Measurements from ENCODE around the gene DYDC1.
"Not testable (repeated sequence)": the region's sequence is repeated elsewhere in the genome, so short reads cannot be mapped to it uniquely, and the experiment has no call there.

DYDC1 gene

DNA sequence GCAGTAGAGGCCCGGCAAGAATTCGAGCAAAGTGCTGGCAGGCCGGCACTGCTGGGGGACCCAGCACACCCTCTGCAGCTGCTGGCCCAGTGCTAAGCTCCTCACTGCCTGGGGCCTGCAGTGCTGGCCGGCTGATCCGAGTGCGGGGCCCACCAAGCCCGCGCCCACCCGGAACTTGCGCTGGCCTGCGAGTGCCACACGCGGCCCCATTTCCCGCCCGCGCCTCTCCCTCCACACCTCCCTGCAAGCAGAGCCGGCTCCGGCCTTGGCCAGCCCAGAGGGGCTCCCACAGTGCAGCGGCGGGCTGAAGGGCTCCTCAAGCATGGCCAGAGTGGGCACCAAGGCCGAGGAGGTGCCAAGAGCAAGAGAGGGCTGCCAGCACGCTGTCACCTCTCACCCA, 3.1 kb upstream of the DYDC1 start:
- H3K27ac ChIP-seq (replicated peaks): no peak overlapping the region
- peaks cover 18% of the 10 kb centered on the region for H3K27me3 ChIP-seq (ENCODE audit: insufficient read depth, poor library complexity, severe bottlenecking)
- TF ChIP-seq, protein P1, sequence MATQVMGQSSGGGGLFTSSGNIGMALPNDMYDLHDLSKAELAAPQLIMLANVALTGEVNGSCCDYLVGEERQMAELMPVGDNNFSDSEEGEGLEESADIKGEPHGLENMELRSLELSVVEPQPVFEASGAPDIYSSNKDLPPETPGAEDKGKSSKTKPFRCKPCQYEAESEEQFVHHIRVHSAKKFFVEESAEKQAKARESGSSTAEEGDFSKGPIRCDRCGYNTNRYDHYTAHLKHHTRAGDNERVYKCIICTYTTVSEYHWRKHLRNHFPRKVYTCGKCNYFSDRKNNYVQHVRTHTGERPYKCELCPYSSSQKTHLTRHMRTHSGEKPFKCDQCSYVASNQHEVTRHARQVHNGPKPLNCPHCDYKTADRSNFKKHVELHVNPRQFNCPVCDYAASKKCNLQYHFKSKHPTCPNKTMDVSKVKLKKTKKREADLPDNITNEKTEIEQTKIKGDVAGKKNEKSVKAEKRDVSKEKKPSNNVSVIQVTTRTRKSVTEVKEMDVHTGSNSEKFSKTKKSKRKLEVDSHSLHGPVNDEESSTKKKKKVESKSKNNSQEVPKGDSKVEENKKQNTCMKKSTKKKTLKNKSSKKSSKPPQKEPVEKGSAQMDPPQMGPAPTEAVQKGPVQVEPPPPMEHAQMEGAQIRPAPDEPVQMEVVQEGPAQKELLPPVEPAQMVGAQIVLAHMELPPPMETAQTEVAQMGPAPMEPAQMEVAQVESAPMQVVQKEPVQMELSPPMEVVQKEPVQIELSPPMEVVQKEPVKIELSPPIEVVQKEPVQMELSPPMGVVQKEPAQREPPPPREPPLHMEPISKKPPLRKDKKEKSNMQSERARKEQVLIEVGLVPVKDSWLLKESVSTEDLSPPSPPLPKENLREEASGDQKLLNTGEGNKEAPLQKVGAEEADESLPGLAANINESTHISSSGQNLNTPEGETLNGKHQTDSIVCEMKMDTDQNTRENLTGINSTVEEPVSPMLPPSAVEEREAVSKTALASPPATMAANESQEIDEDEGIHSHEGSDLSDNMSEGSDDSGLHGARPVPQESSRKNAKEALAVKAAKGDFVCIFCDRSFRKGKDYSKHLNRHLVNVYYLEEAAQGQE (IDR thresholded peaks at IDR 0.05; ENCODE audit: insufficient replicate concordance, low read depth): no peak
- TF ChIP-seq, protein P2, sequence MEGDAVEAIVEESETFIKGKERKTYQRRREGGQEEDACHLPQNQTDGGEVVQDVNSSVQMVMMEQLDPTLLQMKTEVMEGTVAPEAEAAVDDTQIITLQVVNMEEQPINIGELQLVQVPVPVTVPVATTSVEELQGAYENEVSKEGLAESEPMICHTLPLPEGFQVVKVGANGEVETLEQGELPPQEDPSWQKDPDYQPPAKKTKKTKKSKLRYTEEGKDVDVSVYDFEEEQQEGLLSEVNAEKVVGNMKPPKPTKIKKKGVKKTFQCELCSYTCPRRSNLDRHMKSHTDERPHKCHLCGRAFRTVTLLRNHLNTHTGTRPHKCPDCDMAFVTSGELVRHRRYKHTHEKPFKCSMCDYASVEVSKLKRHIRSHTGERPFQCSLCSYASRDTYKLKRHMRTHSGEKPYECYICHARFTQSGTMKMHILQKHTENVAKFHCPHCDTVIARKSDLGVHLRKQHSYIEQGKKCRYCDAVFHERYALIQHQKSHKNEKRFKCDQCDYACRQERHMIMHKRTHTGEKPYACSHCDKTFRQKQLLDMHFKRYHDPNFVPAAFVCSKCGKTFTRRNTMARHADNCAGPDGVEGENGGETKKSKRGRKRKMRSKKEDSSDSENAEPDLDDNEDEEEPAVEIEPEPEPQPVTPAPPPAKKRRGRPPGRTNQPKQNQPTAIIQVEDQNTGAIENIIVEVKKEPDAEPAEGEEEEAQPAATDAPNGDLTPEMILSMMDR (IDR thresholded peaks at IDR 0.05; ENCODE audit: insufficient read depth, low read length): no peak
- TF ChIP-seq GABPA (IDR thresholded peaks at IDR 0.05; ENCODE audit: low read depth) (no peak), SPI1 (IDR thresholded peaks at IDR 0.05; ENCODE audit: borderline replicate concordance, low read depth) (no peak), POLR2AphosphoS5 (IDR thresholded peaks at IDR 0.05; ENCODE audit: low read depth) (no peak)
- no peak overlapping the region for H3K4me3 ChIP-seq (replicated peaks; ENCODE audit: insufficient read depth, low read length)
- DNase-seq (ENCODE audit: low read depth in 1 of 2, low spot score in 1 of 2): no peak

DNA sequence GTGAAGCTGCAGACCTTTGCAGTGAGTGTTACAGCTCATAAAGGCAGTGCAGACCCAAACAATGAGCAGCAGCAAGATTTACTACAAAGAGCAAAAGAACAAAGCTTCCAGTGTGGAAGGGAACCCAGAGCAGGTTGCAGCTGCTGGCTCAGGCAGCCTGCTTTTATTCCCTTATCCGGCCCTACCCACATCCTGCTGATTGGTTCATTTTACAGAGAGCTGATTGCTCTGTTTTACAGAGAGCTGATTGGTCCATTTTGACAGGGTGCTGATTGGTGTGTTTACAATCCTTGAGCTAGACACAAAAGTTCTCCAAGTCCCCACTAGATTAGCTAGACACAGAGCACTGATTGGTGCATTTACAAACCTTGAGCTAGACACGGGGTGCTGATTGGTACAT, 2.4 kb upstream of the DYDC1 start:
- not testable (repeated sequence) for H3K27ac ChIP-seq (replicated peaks); H3K4me3 ChIP-seq (replicated peaks; ENCODE audit: insufficient read depth, low read length); DNase-seq (ENCODE audit: low read depth in 1 of 2, low spot score in 1 of 2)
- peaks cover 18% of the 10 kb centered on the region for H3K27me3 ChIP-seq (ENCODE audit: insufficient read depth, poor library complexity, severe bottlenecking)

DNA sequence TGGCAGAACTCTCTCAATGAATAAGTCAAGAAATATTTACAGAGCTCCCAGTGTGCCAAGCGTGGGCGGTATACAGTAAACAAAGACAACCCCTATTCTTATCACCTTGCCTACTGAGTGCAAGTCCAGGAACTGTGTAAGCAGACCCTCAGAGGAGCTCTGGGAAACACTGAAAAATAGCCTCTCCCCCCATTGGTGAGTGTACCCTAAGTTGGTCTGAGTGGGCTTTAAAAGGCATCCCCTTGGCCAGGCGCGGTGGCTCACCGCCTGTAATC, 1.2 kb upstream of the DYDC1 start:
- no peak overlapping the region for H3K4me3 ChIP-seq (replicated peaks; ENCODE audit: insufficient read depth, low read length)
- no peak for TF ChIP-seq SPI1 (IDR thresholded peaks at IDR 0.05; ENCODE audit: borderline replicate concordance, low read depth)
- TF ChIP-seq, protein P2 (IDR thresholded peaks at IDR 0.05; ENCODE audit: insufficient read depth, low read length): no peak
- TF ChIP-seq GABPA (IDR thresholded peaks at IDR 0.05; ENCODE audit: low read depth): no peak
- no peak for TF ChIP-seq POLR2AphosphoS5 (IDR thresholded peaks at IDR 0.05; ENCODE audit: low read depth)
- TF ChIP-seq, protein P1 (IDR thresholded peaks at IDR 0.05; ENCODE audit: insufficient replicate concordance, low read depth): no peak

DNA sequence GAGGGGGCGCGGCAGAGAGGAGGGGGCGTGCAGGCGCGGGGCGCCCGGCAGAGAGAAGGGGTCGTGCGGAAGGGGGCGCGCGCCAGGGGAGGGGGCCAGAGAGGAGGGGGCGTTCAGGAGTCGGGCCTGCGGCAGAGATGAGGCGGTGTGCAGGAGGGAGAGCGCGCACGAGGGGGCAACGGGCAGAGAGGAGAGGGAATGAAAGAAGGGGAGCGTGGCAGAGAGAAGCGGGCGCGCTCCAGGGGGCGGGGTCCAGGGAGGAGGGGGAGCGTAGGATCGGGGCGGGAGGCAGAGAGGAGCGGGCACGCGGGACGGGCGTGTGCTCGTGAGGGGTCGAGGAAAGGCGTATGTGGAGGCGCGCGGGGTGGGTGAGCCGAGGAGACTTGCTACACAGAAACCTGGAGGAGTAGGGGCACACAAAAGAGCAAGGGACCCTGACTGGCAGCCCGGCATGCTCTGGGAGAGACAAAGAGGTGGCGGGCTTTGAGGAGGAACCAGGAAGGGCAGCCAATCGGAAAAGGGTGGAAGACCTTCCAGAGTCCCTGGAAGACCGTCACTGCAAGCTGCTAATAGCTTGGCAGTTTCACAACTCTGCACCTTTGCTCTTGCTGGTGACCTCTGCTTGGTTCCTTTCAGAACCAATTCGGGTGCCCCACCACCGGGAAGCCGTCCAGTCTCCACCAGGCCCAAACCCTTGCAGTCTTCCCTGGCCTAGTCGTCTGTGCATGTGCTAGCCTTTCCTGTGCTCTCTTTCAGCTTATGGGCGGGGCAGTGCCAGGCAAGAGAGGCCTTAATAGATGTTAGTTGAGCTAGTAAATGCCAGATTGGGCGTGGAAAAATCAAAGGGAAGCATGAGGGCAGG, 665 bp upstream of the DYDC1 start:
- TF ChIP-seq, protein P1 (IDR thresholded peaks at IDR 0.05; ENCODE audit: insufficient replicate concordance, low read depth): no peak
- TF ChIP-seq, protein P2 (IDR thresholded peaks at IDR 0.05; ENCODE audit: insufficient read depth, low read length): no peak
- no peak for TF ChIP-seq GABPA (IDR thresholded peaks at IDR 0.05; ENCODE audit: low read depth)
- no peak for TF ChIP-seq POLR2AphosphoS5 (IDR thresholded peaks at IDR 0.05; ENCODE audit: low read depth)
- no peak for TF ChIP-seq SPI1 (IDR thresholded peaks at IDR 0.05; ENCODE audit: borderline replicate concordance, low read depth)
- H3K27ac ChIP-seq (replicated peaks): no peak overlapping the region
- no peak for DNase-seq (ENCODE audit: low read depth in 1 of 2, low spot score in 1 of 2)
- H3K4me3 ChIP-seq (replicated peaks; ENCODE audit: insufficient read depth, low read length): no peak overlapping the region
- peaks cover 18% of the 10 kb centered on the region for H3K27me3 ChIP-seq (ENCODE audit: insufficient read depth, poor library complexity, severe bottlenecking)

More for the DNA sequence above, 1.2 kb upstream of the DYDC1 start:
- Histone ChIP-seq H3K27me3 (ENCODE audit: insufficient read depth, poor library complexity, severe bottlenecking) (peaks cover 18% of the 10 kb centered on the region), H3K27ac (replicated peaks) (no peak overlapping the region)
- DNase-seq (ENCODE audit: low read depth in 1 of 2, low spot score in 1 of 2): no peak
